ENCODE data around the gene WLS.
"Not testable (repeated sequence)": the region's sequence is repeated elsewhere in the genome, so short reads cannot be mapped to it uniquely, and the experiment has no call there.

The WLS gene

GRCh38 chr1:68232289-68233148 lies at the start of gene WLS:
TSS of gene WLS (minus strand) at chr1:68232523. CDS start at chr1:68232299, 224 bp downstream.
- DNase-seq, result no peak

GRCh38 chr1:68280286-68280685 lies 48.0 kb upstream of the WLS start:
- no peak for DNase-seq

- DNase-seq, result no peak
Observed at GRCh38 chr1:68279846-68280245, 47.5 kb upstream of the WLS start.

- DNase-seq, result no peak
Observed at GRCh38 chr1:68278221-68278620, 45.9 kb upstream of the WLS start.

- no peak for DNase-seq
Observed at GRCh38 chr1:68276448-68276847, 44.1 kb upstream of the WLS start.

GRCh38 chr1:68273530-68273929 lies 41.2 kb upstream of the WLS start:
- DNase-seq, result no peak

GRCh38 chr1:68271596-68271995 lies 39.3 kb upstream of the WLS start:
- DNase-seq, result no peak

- no peak for DNase-seq
Observed at GRCh38 chr1:68270951-68271350, 38.6 kb upstream of the WLS start.

- DNase-seq, result no peak
Observed at GRCh38 chr1:68269637-68270430, 37.5 kb upstream of the WLS start.

- no peak for DNase-seq
Observed at GRCh38 chr1:68268896-68269483, 36.7 kb upstream of the WLS start.

GRCh38 chr1:68256824-68257223 lies 24.5 kb upstream of the WLS start:
- not testable (repeated sequence) for DNase-seq

- DNase-seq, result no peak
Observed at GRCh38 chr1:68255301-68255700, 23.0 kb upstream of the WLS start.

- DNase-seq, result no peak
Observed at GRCh38 chr1:68254667-68255226, 22.4 kb upstream of the WLS start.

- DNase-seq, result no peak
Observed at GRCh38 chr1:68237040-68237439, 4.7 kb upstream of the WLS start.

GRCh38 chr1:68234094-68234493 lies 1.8 kb upstream of the WLS start:
- DNase-seq, result no peak

GRCh38 chr1:68233202-68233601 lies 879 bp upstream of the WLS start:
- no peak for DNase-seq

- no peak for DNase-seq
Observed at GRCh38 chr1:68231627-68232288, 565 bp downstream of the WLS start.

- DNase-seq, result no peak
Observed at GRCh38 chr1:68230901-68231626, 1.3 kb downstream of the WLS start.

GRCh38 chr1:68230484-68230802 lies 1.9 kb downstream of the WLS start:
- DNase-seq, result no peak

- no peak for DNase-seq
Observed at GRCh38 chr1:68229650-68230483, 2.5 kb downstream of the WLS start.

- DNase-seq, result no peak
Observed at GRCh38 chr1:68228851-68229250, 3.5 kb downstream of the WLS start.
